SJSA1 (cell line): ENCODE data around the gene COL20A1. TPM values are rescaled to one million over a fixed set of nuclear protein-coding genes. Genes with fewer than 3 reads are reported as not detected.

Experiments used
- DNase-seq, 2 experiments: peaks; one replicate each; pipeline ENCODE4 v3.0.0-alpha.2; 2015 to 2020; ENCODE audit warnings: low spot score in 2 of 2, low read depth in 1 of 2
- H3K27ac ChIP-seq: fragments of 250-450 bp; sonication (Bioruptor Pico); 2 replicates; pipeline ENCODE4 v1.5.1; 2020; ENCODE audit warnings: mild to moderate bottlenecking, moderate library complexity
- H3K27me3 ChIP-seq: fragments of 250-450 bp; sonication (Bioruptor Pico); replicated peaks from 2 replicates; pipeline ENCODE4 v1.5.1; 2020; ENCODE audit warnings: mild to moderate bottlenecking, moderate library complexity
- H3K36me3 ChIP-seq: fragments of 250-450 bp; sonication (Bioruptor Pico); 2 replicates; pipeline ENCODE4 v1.5.1; 2020; ENCODE audit warnings: mild to moderate bottlenecking
- H3K4me1 ChIP-seq: fragments of 250-450 bp; sonication (Bioruptor Pico); replicated peaks from 2 replicates; pipeline ENCODE4 v1.6.1; 2021; ENCODE audit warnings: mild to moderate bottlenecking
- H3K4me3 ChIP-seq: fragments of 250-450 bp; sonication (Bioruptor Pico); 2 replicates; pipeline ENCODE4 v1.5.1; 2020; ENCODE audit warnings: mild to moderate bottlenecking
- H3K9me3 ChIP-seq: fragments of 250-450 bp; sonication (Bioruptor Pico); replicated peaks from 2 replicates; pipeline ENCODE4 v1.5.1; 2020; ENCODE audit warnings: mild to moderate bottlenecking
- total RNA-seq: library from RNA; depleted of rRNA; stranded (reverse); fragments of >200 nt; shearing (Covaris generic); gene quantifications from 2 replicates; pipeline ENCODE4 v1.2.3, GENCODE V29; 2014

Gene COL20A1
- total RNA-seq, 1 experiment from 2014 or later, result not detected

DNA sequence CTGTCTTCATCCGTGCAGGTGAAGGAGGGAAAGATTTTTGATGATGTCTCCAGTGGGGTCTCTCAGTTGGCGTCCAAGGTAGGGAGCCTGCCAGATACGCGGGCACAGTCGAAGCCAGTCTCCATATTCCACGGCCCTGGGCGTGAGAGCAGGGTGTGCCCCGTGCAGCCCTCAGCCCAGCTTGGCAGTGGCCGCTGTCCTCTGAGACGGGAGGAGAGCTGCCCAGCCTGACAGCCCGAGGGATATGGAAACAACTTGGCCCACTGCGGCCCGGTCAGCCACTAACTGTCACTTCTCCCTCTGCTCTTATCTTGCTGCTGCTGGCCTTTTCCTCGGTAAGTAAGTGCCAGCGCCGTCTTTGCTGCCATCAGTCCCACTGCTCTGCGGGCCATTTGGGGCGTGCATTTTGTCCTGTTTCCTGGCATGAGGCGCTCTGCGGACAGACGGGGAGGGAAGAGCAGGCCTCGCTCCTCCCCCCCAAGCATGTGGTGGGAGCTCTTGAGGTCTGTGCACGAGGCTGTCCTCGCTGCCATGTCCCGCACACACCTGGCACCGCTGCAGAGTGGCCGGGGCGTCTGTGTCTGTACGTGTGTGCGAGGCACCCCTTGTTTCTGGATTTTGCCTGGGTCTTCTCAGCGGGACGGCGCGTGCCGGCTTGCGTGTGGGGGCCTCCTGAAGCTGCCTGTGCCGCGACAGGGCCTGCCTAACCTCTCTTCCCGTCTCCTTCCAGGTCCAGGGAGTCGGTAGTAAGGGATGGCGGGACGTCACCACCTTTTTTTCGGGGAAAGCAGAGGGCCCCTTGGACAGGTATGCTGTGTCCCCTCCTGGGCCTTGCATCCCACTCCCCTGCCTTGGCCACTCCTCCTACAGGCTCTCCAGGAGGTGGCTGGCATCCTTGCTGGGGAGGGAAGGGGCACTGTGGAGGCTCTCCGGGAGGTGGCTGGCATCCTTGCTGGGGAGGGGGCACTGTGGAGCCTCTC is 7.1 kb upstream of the COL20A1 start:
- Histone ChIP-seq H3K9me3 (no peaks in the 10 kb centered on the region), H3K4me1 (no peaks in the 10 kb centered on the region), H3K36me3 (peaks cover 75% of the 10 kb centered on the region), H3K27ac (no peak overlapping the region), H3K27me3 (no peaks in the 10 kb centered on the region), H3K4me3 (no peak overlapping the region)
- no peak for DNase-seq

DNA sequence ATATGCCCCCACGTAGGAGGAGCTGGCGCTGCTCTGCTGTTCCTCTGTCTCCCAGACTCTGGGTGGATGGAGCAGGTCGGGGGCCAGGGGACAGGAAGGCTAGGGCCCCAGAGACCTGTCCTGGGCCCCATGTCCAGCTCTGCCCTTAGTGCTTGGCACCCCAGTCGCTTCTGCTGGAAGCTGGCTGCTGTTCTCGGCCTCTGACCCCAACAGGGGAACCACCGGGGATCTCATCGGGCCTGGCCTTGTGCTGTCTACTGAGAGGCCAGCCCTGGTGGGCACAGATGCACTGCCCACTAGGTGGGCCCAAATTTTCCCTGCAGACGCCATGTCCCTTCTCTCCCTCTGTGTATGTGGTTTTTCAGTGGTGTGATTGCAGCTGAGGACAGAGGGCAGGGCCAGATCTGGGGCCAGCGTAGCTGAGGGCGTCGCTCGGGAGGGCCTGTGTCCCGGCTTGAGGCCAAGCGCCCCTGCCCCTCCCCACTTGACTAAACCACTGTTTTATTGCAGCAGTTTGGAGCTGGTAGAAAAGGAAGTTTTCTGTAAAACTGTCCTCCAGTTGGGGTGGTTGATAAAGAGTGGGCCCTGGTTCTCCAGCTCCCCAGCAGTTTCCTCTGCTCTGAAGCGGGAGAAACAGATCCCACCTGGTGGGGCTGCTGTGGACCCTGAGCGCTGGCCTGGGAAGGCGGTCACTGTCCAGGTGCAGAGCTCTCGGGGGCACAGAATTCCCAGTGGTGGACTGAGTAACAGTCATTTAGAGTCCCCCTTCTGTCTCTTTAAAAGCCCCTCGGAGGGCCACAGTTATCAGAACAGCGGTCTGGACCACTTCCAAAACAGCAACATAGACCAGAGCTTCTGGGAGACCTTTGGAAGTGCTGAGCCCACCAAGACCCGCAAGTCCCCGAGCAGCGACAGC is 5.9 kb upstream of the COL20A1 start:
- no peak overlapping the region for H3K27ac ChIP-seq
- 0 out of 2 replicates have a peak, but pooled peaks cover 3% of the 10 kb centered on the region for H3K9me3 ChIP-seq
- H3K27me3 ChIP-seq, result no peaks in the 10 kb centered on the region
- H3K4me3 ChIP-seq, result no peak overlapping the region
- DNase-seq, result no peak
- H3K36me3 ChIP-seq, result peaks cover 67% of the 10 kb centered on the region
- 0 out of 2 replicates have a peak, but pooled peaks cover 4% of the 10 kb centered on the region for H3K4me1 ChIP-seq

DNA sequence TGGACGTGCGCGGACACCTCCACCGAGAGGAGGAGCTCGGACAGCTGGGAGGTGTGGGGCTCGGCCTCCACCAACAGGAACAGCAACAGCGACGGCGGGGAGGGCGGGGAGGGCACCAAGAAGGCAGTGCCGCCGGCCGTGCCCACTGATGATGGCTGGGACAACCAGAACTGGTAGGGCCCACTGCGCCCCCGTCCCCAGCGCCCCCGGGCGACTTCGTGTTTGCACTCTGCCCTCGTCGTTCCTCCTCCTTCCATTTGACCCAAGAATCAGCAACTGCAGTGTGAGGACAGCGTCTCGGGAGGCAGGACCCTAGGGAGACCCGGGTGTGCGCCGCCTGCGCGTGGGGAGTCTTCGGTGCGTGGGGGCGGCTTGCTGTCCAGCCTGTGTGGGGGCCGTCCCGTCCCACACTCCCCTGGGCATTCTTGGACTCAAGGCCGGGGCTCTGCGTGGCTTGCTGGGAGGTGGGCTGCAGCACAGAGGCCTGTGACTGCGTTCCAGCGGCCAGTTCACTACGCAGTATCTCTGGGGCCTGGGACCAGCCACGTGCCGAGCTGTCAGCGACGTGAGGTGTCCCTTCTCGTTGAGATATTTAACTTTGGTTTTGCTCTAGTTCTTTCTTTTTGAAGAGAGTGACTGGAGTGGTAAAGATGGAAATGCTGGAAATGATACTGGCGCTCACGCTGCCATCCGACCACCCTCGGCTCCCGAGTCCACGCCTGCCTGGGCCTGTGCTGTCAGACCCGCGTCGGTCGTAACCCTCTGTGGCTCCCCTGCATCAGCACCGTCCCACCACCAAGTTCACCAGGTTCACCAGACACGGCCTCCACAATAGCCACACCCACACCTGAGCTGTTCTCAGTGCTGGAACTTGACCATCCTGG is 5.0 kb upstream of the COL20A1 start:
- Histone ChIP-seq H3K4me1 (0 out of 2 replicates have a peak, but pooled peaks cover 4% of the 10 kb centered on the region), H3K36me3 (peaks cover 60% of the 10 kb centered on the region), H3K9me3 (0 out of 2 replicates have a peak, but pooled peaks cover 3% of the 10 kb centered on the region), H3K4me3 (no peak overlapping the region), H3K27ac (no peak overlapping the region), H3K27me3 (no peaks in the 10 kb centered on the region)
- DNase-seq, result no peak

DNA sequence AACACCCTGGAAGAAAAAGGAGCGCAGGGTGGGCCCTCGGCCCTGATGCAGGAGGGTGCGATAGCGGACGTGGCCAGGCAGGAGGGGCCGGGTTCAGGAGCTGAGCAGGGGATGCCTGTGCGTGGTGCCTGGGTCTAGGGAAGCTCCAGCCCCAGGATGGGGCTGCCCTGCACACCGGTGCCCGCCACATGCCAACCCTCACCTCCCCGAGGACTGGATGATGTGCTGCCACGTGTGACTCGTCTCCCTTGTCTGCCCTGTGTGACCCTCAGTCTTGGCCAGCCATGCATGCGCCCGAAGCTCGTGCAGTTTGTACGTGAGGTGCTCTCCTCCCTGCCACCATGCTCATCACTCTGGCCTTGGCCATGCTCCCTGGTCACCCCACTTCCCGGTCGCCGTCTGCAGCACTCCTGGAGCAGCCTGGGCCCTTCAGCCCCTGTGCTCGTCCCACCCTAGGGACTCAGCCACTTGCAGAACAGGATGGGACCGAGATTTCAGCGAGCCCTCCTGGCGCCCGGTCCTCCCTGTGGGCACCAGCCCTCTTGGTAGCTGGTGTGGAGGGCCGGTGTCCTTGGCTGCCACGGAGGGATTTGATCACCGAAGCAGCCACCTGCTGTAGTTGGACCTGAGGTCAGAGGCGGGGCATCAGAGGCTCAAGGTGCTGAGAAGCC is 4.3 kb upstream of the COL20A1 start:
- Histone ChIP-seq H3K4me3 (no peak overlapping the region), H3K27ac (no peak overlapping the region), H3K9me3 (0 out of 2 replicates have a peak, but pooled peaks cover 3% of the 10 kb centered on the region), H3K4me1 (0 out of 2 replicates have a peak, but pooled peaks cover 4% of the 10 kb centered on the region), H3K36me3 (peaks cover 52% of the 10 kb centered on the region), H3K27me3 (no peaks in the 10 kb centered on the region)
- no peak for DNase-seq

DNA sequence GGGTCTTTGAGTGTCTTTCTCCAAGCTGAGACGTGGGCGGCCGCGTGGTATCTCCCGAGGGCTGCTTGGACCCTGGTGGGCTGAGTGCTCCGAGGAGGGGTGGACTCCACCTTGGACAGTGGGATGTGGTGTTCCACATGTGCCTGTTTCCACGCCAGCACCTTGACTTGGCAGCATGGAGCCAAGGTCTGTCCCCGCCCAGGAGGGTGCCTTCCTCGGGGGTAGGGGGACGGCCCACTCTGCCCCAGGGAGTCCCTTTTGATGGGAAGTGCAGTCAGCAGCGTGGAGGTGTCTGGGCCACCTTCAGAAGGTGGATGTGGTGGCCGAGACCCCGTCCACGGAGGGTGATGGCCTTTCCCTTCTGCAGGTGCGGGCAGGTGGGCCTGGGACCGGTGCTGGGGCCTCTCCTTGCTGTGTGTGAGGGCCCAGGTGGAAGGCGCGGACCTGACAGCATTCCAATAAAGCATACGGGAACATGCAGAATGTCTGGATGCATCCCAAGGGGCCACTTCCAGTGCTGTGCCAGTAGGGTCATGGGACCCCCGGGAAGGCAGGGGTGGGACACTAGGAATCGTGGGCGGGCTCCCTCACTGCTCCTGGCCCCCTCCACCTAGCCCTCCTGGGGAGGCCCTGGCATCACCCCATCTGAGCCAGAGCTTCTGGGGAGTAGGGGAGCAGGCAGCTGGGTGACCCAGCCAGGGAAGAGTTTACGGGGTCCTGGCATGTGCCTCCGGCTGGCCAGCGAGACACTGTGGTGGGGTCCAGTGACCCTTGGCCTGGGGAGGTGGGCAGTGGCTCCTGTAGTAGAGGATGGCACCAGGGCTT is 3.5 kb upstream of the COL20A1 start:
- H3K27ac ChIP-seq, result no peak overlapping the region
- 0 out of 2 replicates have a peak, but pooled peaks cover 4% of the 10 kb centered on the region for H3K4me1 ChIP-seq
- peaks cover 48% of the 10 kb centered on the region for H3K36me3 ChIP-seq
- no peak for DNase-seq
- H3K4me3 ChIP-seq, result no peak overlapping the region
- no peaks in the 10 kb centered on the region for H3K27me3 ChIP-seq
- 0 out of 2 replicates have a peak, but pooled peaks cover 3% of the 10 kb centered on the region for H3K9me3 ChIP-seq

DNA sequence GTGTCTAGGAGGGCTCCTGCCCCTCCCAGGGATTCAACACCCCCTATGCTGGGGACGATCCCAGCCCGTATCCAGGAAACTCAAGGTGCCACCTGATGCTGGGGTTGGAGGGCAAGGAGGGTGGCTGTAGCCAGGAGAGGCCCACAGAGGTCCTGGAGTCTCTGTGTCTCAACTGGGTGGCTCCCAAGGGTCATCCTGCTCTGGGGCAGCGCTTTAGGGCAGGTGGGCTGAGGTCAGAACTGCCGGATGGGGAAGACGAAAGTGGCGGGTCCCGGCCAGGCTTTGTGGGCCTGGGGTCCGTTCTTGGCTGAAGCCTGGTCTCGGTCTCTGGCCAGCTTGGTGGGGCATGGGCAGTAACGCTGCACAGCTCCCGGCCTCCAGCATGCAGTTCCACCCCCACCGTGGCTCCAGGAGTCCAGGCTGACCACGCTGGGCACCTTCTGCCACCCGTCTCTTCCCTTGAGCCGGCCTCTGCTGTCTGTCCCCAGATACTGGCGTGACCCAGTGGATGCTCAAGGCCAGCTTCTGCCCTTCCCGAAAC is 2.8 kb upstream of the COL20A1 start:
- 0 out of 2 replicates have a peak, but pooled peaks cover 3% of the 10 kb centered on the region for H3K9me3 ChIP-seq
- no peak for DNase-seq
- H3K36me3 ChIP-seq, result peaks cover 41% of the 10 kb centered on the region
- H3K4me1 ChIP-seq, result 0 out of 2 replicates have a peak, but pooled peaks cover 4% of the 10 kb centered on the region
- peaks cover 4% of the 10 kb centered on the region for H3K27me3 ChIP-seq
- H3K27ac ChIP-seq, result no peak overlapping the region
- H3K4me3 ChIP-seq, result no peak overlapping the region

DNA sequence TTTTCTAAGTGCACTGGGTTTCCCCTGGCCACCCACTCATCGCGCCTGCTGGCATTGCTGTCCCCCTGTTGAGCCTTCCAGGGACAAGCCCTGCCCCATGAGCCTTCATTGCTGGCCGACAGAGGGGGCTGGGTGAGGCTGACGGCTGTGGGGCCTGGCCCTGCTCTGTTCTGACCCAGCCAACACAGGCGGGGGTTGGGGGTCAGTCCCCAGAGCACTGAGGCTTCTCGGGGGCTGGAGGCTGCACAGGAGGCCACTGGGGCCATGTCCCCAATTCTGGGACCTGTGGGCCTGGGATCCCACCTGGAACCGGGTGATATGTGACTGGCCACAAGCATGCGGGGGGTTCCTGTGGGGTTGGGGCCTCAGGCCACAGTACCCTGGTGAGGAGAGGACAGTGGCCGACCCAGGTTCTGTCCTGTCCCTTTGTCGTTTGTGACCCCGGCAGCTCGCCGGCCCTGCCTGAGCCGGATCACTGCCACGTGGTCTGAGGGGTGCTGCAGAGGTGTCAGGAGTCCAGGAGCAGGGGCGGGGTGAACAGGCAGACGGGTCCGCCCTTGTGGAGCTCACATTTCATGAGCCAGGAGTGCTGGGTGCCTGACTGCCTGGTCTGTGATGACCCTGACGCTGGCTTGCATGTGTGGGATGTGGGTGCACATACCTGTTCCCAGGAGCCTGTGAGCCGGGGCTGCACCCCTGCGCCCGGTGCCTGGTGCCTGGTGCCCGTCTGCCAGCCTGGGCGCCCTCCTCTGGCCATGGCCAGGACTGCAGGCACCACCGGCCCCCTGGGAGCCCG is 2.1 kb upstream of the COL20A1 start:
- peaks cover 11% of the 10 kb centered on the region for H3K27me3 ChIP-seq
- H3K27ac ChIP-seq, result no peak overlapping the region
- H3K36me3 ChIP-seq, result peaks cover 34% of the 10 kb centered on the region
- H3K4me1 ChIP-seq, result 0 out of 2 replicates have a peak, but pooled peaks cover 4% of the 10 kb centered on the region
- peak in 1 of 2 experiments; percentile 45 for DNase-seq
- 0 out of 2 replicates have a peak, but pooled peaks cover 3% of the 10 kb centered on the region for H3K9me3 ChIP-seq
- H3K4me3 ChIP-seq, result no peak overlapping the region

DNA sequence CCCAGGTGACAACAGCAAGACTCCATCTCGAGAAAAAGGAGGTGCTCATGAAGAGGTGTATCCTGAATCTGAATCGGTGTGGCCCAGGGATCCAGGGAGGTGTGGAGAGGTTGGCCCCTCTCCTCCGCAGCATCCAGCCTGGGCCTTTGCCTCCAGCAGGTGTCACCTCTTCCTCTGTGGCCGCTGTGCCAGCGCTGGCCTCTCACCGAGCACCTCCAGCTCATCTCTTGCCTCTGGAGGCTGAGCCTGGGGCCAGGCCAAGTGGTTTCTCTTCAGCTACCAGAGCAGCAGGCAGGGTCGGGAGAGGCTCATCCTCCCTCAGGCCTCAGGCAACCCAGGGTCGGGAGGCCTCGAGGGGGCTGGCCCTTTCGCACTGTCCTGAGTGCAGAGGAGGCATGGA is 1.2 kb upstream of the COL20A1 start:
- Histone ChIP-seq H3K9me3 (0 out of 2 replicates have a peak, but pooled peaks cover 3% of the 10 kb centered on the region), H3K4me3 (no peak overlapping the region), H3K27ac (no peak overlapping the region), H3K27me3 (peaks cover 16% of the 10 kb centered on the region), H3K36me3 (peaks cover 30% of the 10 kb centered on the region), H3K4me1 (0 out of 2 replicates have a peak, but pooled peaks cover 4% of the 10 kb centered on the region)
- no peak for DNase-seq

DNA sequence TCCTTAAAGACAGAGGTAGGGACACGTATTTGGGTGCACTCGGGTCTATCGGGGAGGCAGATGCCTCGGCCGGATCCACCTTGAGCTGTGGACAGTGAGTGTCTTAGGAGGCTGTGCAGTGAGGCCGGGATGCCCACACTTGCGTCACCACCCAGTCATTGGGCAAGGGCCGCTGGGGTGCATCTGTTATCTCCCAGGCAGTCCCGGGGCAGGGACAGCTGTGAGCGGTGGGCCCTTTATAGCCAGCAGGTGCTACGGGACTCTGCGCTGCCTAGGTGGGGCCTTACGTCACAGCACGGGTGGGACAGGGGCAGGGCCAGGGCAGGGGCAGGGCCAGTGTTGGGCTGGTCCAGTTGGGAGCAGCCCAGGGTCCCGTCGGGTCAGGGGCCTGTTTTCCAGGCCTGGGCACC is 689 bp upstream of the COL20A1 start:
- DNase-seq, result no peak
- H3K9me3 ChIP-seq, result 0 out of 2 replicates have a peak, but pooled peaks cover 3% of the 10 kb centered on the region
- peaks cover 26% of the 10 kb centered on the region for H3K36me3 ChIP-seq
- H3K4me3 ChIP-seq, result no peak overlapping the region
- 0 out of 2 replicates have a peak, but pooled peaks cover 4% of the 10 kb centered on the region for H3K4me1 ChIP-seq
- no peak overlapping the region for H3K27ac ChIP-seq
- peaks cover 16% of the 10 kb centered on the region for H3K27me3 ChIP-seq

DNA sequence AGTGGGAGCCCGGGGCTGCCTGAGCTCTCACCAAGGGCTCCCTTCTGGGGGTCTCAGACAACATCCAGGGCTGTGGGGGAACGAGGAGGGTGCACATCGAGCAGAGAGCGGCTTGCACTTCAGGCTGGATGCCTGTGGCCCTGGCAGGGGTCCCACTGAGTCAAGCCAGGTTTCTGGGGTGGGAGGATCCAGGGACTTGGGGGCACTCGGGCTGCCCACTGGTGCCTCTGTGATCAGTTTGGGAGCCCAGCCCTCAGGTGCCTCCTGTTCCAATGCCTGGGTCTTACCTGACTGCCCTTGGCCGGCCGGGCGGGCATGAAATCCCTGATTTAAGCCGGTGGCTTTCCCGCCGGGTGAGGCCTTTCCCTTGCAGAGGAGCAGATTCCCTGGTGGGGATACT is 470 bp downstream of the COL20A1 start:
- H3K27me3 ChIP-seq, result peaks cover 25% of the 10 kb centered on the region
- no peak overlapping the region for H3K4me3 ChIP-seq
- H3K4me1 ChIP-seq, result 0 out of 2 replicates have a peak, but pooled peaks cover 4% of the 10 kb centered on the region
- no peak for DNase-seq
- peaks cover 16% of the 10 kb centered on the region for H3K36me3 ChIP-seq
- H3K9me3 ChIP-seq, result 0 out of 2 replicates have a peak, but pooled peaks cover 3% of the 10 kb centered on the region
- H3K27ac ChIP-seq, result no peak overlapping the region
